ENCODE measurements around the gene PPP2R5D.

DNA sequence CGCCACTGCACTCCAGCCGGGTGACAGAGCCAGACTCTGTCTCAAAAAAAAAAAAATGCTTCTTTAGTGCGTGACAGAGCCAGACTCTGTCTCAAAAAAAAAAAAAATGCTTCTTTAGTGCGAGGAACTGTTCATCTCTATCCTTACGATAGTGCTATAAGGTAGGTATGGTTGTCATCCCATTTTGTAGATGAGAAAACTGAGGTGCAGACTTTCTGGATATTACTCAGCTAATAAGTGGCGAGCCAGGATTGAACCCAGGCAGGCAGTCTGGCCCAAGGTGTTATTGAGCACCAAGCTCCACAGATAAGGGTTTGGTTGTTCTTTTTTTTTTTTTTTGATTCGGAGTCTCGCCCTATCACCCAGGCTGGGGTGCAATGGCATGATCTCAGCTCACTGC, 17.5 kb downstream of the PPP2R5D start:
- TF ChIP-seq CTCF (IDR thresholded peaks at IDR 0.05), result no peak
- no peak for TF ChIP-seq POLR2A (IDR thresholded peaks at IDR 0.05)

Data from uterus (tissue), 2 donors.